Measurements from ENCODE around the gene TCERG1L.

TCERG1L gene

GRCh38 chr10:131212763-131213325 lies 98.7 kb downstream of the TCERG1L start:
- Histone ChIP-seq H3K9ac (ENCODE audit: low read depth, low read length, poor library complexity, severe bottlenecking) (no peak overlapping the region), H2AFZ (ENCODE audit: low read length) (no peak overlapping the region), H3K4me1 (ENCODE audit: insufficient read depth, low read length, poor library complexity, severe bottlenecking) (no peaks in the 10 kb centered on the region), H3K9me3 (ENCODE audit: insufficient read depth, low read depth, low read length) (peaks cover 9% of the 10 kb centered on the region; the same call in 1 of the 2 replicates), H4K20me1 (ENCODE audit: insufficient read depth, low read length, poor library complexity, severe bottlenecking) (no peaks in the 10 kb centered on the region), H3K36me3 (ENCODE audit: insufficient read depth, low read length) (no peaks in the 10 kb centered on the region), H3K27me3 (ENCODE audit: insufficient read depth, low read length, poor library complexity, severe bottlenecking) (no peaks in the 10 kb centered on the region), H3K79me2 (ENCODE audit: insufficient read depth, low read length) (no peaks in the 10 kb centered on the region), H3K9me2 (replicated peaks; ENCODE audit: low read depth, low read length) (no peaks in the 10 kb centered on the region), H3F3A (ENCODE audit: low read depth) (no peaks in the 10 kb centered on the region), H3K4me2 (ENCODE audit: low read depth, low read length, poor library complexity, severe bottlenecking) (no peak overlapping the region), H3K4me3 (ENCODE audit: low read length, poor library complexity, severe bottlenecking) (no peak overlapping the region)
- no peak for TF ChIP-seq EZH2phosphoT487 (IDR thresholded peaks at IDR 0.05; ENCODE audit: borderline replicate concordance)
- no peak for TF ChIP-seq CTCF (conservative IDR thresholded peaks at IDR 0.05; ENCODE audit: low read length)

- TF ChIP-seq CTCF (conservative IDR thresholded peaks at IDR 0.05; ENCODE audit: low read length) (no peak), EZH2phosphoT487 (IDR thresholded peaks at IDR 0.05; ENCODE audit: borderline replicate concordance) (no peak)
- Histone ChIP-seq H3K9me2 (replicated peaks; ENCODE audit: low read depth, low read length) (no peaks in the 10 kb centered on the region), H3K4me3 (ENCODE audit: low read length, poor library complexity, severe bottlenecking) (no peak overlapping the region), H3K9me3 (ENCODE audit: insufficient read depth, low read depth, low read length) (peaks cover 9% of the 10 kb centered on the region; the same call in 1 of the 2 replicates), H3K4me2 (ENCODE audit: low read depth, low read length, poor library complexity, severe bottlenecking) (no peak overlapping the region), H3F3A (ENCODE audit: low read depth) (no peaks in the 10 kb centered on the region), H2AFZ (ENCODE audit: low read length) (no peak overlapping the region), H4K20me1 (ENCODE audit: insufficient read depth, low read length, poor library complexity, severe bottlenecking) (no peaks in the 10 kb centered on the region), H3K79me2 (ENCODE audit: insufficient read depth, low read length) (no peaks in the 10 kb centered on the region), H3K9ac (ENCODE audit: low read depth, low read length, poor library complexity, severe bottlenecking) (no peak overlapping the region), H3K27me3 (ENCODE audit: insufficient read depth, low read length, poor library complexity, severe bottlenecking) (no peaks in the 10 kb centered on the region), H3K36me3 (ENCODE audit: insufficient read depth, low read length) (no peaks in the 10 kb centered on the region), H3K4me1 (ENCODE audit: insufficient read depth, low read length, poor library complexity, severe bottlenecking) (no peaks in the 10 kb centered on the region)
Observed at GRCh38 chr10:131211965-131212619, 99.4 kb downstream of the TCERG1L start.

GRCh38 chr10:131211559-131211958 lies 100.0 kb downstream of the TCERG1L start:
- Histone ChIP-seq H3K4me2 (ENCODE audit: low read depth, low read length, poor library complexity, severe bottlenecking) (no peak overlapping the region), H3K27me3 (ENCODE audit: insufficient read depth, low read length, poor library complexity, severe bottlenecking) (no peaks in the 10 kb centered on the region), H3K9ac (ENCODE audit: low read depth, low read length, poor library complexity, severe bottlenecking) (no peak overlapping the region)

More at GRCh38 chr10:131211559-131211958, 100.0 kb downstream of the TCERG1L start:
- H3K4me1 ChIP-seq (ENCODE audit: insufficient read depth, low read length, poor library complexity, severe bottlenecking) = no peaks in the 10 kb centered on the region
- peaks cover 9% of the 10 kb centered on the region; the same call in 1 of the 2 replicates for H3K9me3 ChIP-seq (ENCODE audit: insufficient read depth, low read depth, low read length)
- H3K79me2 ChIP-seq (ENCODE audit: insufficient read depth, low read length) = no peaks in the 10 kb centered on the region
- H3K36me3 ChIP-seq (ENCODE audit: insufficient read depth, low read length) = no peaks in the 10 kb centered on the region
- no peak overlapping the region for H3K4me3 ChIP-seq (ENCODE audit: low read length, poor library complexity, severe bottlenecking)
- no peaks in the 10 kb centered on the region for H3K9me2 ChIP-seq (replicated peaks; ENCODE audit: low read depth, low read length)
- no peaks in the 10 kb centered on the region for H4K20me1 ChIP-seq (ENCODE audit: insufficient read depth, low read length, poor library complexity, severe bottlenecking)
- no peaks in the 10 kb centered on the region for H3F3A ChIP-seq (ENCODE audit: low read depth)
- no peak overlapping the region for H2AFZ ChIP-seq (ENCODE audit: low read length)
- TF ChIP-seq EZH2phosphoT487 (IDR thresholded peaks at IDR 0.05; ENCODE audit: borderline replicate concordance) (no peak), CTCF (conservative IDR thresholded peaks at IDR 0.05; ENCODE audit: low read length) (no peak)
